Naive B cell (primary cell): ENCODE data around the gene DOK3. TPM values are rescaled to one million over a fixed set of nuclear protein-coding genes. Genes with fewer than 3 reads are reported as not detected.

Experiments used
- ATAC-seq, 2 donors: fragments of 150-1000 bp; cut with Tn5 transposase; 2 replicates each; pipeline ENCODE4 v1.10.0; 2021; ENCODE audit warnings: low read depth in 2 of 2, mild to moderate bottlenecking in 2 of 2, moderate library complexity in 2 of 2
- DNase-seq: peaks from one replicate; pipeline ENCODE4 v3.0.0; 2022
- H3K27ac Mint-ChIP-seq, 6 donors: one replicate each; pipeline ENCODE4 v1.8.0; 2020 to 2022; ENCODE audit warnings: mild to moderate bottlenecking in 6 of 6, mixed read lengths in 6 of 6, moderate library complexity in 5 of 6, inconsistent platforms in 2 of 6
- H3K27me3 Mint-ChIP-seq, 3 donors: one replicate each; pipeline ENCODE4 v1.8.0; 2021 to 2022; ENCODE audit warnings: mixed read lengths in 3 of 3, mild to moderate bottlenecking in 1 of 3
- H3K36me3 Mint-ChIP-seq, 2 donors: one replicate each; pipeline ENCODE4 v1.8.0; 2020 to 2022; ENCODE audit warnings: mixed read lengths in 2 of 2, inconsistent platforms in 1 of 2, mild to moderate bottlenecking in 1 of 2
- H3K4me1 Mint-ChIP-seq, 3 donors: one replicate each; pipeline ENCODE4 v1.8.0; 2020 to 2022; ENCODE audit warnings: mixed read lengths in 3 of 3, inconsistent platforms in 1 of 3, mild to moderate bottlenecking in 1 of 3, moderate library complexity in 1 of 3
- H3K4me3 Mint-ChIP-seq, 8 donors: one replicate each; pipeline ENCODE4 v1.8.0; 2020 to 2022; ENCODE audit warnings: mild to moderate bottlenecking in 8 of 8, mixed read lengths in 8 of 8, moderate library complexity in 8 of 8, inconsistent platforms in 2 of 8
- H3K9me3 Mint-ChIP-seq, 7 donors: one replicate each; pipeline ENCODE4 v1.8.0; 2020 to 2022; ENCODE audit warnings: mixed read lengths in 7 of 7, mild to moderate bottlenecking in 5 of 7, inconsistent platforms in 2 of 7, moderate library complexity in 1 of 7
- polyA plus RNA-seq, 6 donors: library from polyadenylated mRNA; unstranded; fragments of 300-500 nt; fragmentation: Illumina TruSeq; gene quantifications; one replicate each; pipeline ENCODE4 v1.2.3, GENCODE V29; 2021; ENCODE audit warnings: low read depth in 6 of 6

Gene DOK3
- 10 to 100 TPM; 12.7 to 47.7 (median 38.1) TPM for polyA plus RNA-seq

GRCh38 chr5:177509381-177509951, at the start of gene DOK3:
Gene DOK3 (minus strand): TSS chr5:177509826. CDS start chr5:177509540, 286 bp downstream.
- peak; percentile 17 to 24 for ATAC-seq
- Mint-ChIP-seq H3K4me1 (peaks cover 59 to 68% (median 66%) of the 10 kb centered on the region in 3 donors), H3K4me3 (peak within 1 kb of the TSS; percentile 91 to 98 (median 95)), H3K27ac (peak within 1 kb of the TSS; percentile 95 to 99 (median 98)), H3K27me3 (no peaks in the 10 kb centered on the region), H3K36me3 (peaks cover 17 to 22% of the 10 kb centered on the region in 2 donors), H3K9me3 (peaks cover 0 to 1% (median 0%) of the 10 kb centered on the region in 7 donors)
- peak; percentile 67 for DNase-seq

DNA sequence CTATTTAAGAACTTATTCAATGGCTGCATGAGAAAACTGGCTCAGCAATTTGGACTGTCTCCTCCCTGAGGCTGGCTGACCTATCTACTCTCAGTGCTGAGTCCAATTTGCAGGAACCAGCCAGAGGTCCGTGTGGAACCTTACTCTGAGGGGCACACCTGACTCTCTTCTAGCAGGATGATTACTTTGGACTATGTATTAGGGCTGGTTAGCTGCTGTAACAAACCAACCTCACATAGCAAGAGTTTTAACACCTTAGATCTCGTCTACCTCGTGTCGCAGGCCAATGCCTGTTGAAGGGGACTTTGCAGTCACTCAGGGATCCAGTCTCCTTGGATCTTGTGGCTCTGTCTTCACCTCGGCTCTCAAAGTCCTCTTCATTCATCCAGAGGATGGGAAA, 48.2 kb upstream of the DOK3 start:
- H3K4me1 Mint-ChIP-seq = peaks cover 14 to 18% (median 16%) of the 10 kb centered on the region in 3 donors
- H3K4me3 Mint-ChIP-seq = peak overlapping the region in 1 of 8 donors; percentile 73
- H3K27ac Mint-ChIP-seq = no peak overlapping the region
- DNase-seq (no peak), ATAC-seq (no peak)
- peaks cover 0 to 2% (median 0%) of the 10 kb centered on the region in 7 donors for H3K9me3 Mint-ChIP-seq
- H3K36me3 Mint-ChIP-seq = no peaks in the 10 kb centered on the region
- no peaks in the 10 kb centered on the region for H3K27me3 Mint-ChIP-seq

DNA sequence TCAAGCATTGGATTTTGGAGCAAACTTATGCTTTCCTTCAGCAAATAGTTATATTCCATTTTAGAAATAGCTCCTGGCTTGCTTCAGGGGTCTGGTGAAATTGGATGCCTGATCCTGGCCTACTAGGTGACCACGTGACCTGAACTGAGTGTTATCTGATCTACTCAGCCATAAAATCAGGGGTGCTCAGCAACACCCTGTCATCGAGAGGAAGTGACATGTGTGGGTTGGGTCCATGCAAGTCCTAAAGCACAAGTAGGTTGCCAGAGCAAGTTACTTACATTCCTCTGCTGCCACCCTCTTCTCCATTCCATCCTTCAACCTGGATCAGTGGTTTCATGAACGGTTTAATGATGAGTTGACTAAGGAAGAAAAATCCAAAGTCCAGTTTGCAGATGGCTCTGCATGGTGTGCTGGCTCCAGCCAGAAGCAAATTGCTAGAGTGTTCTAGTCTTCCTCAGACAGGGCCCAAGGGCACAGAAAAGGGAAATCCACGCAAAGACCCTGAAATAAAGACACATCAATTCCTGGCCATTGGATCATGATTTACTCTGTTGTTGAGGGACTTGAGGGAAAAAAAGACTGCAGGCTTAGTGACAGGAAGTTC, 47.5 kb upstream of the DOK3 start:
- H3K4me1 Mint-ChIP-seq = peaks cover 19 to 23% (median 22%) of the 10 kb centered on the region in 3 donors
- H3K9me3 Mint-ChIP-seq = peaks cover 0 to 2% (median 0%) of the 10 kb centered on the region in 7 donors
- H3K36me3 Mint-ChIP-seq = no peaks in the 10 kb centered on the region
- H3K4me3 Mint-ChIP-seq = peak overlapping the region in 1 of 8 donors; percentile 73
- no peak for ATAC-seq
- no peak for DNase-seq
- H3K27me3 Mint-ChIP-seq = no peaks in the 10 kb centered on the region
- peak overlapping the region in 1 of 6 donors; percentile 72 for H3K27ac Mint-ChIP-seq

DNA sequence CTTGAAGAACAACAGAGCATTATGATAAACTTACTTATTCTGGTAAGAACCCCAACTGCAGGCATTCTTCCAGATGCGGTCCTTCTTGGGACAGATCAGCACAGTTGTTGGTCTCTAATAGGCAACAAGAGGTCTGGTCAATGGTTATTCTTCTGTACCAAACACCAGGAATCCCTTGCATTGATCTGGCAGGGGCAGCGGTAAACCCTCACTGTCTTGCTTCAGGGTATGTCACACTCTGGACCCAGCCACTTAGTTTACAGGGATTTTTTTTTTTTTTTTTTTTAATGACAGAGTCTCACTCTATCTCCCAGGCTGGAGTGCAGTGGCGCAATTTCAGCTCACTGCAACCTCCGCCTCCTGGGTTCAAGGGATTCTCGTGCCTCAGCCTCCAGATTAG, 46.0 kb upstream of the DOK3 start:
- DNase-seq = no peak
- Mint-ChIP-seq H3K27ac (no peak overlapping the region), H3K9me3 (no peaks in the 10 kb centered on the region), H3K4me3 (peak overlapping the region in 5 of 8 donors; percentile 83 to 95 (median 90)), H3K36me3 (no peaks in the 10 kb centered on the region), H3K4me1 (peaks cover 22 to 29% (median 26%) of the 10 kb centered on the region in 3 donors), H3K27me3 (no peaks in the 10 kb centered on the region)
- ATAC-seq = no peak

GRCh38 chr5:177555228-177555627, 45.6 kb upstream of the DOK3 start:
- H3K27ac Mint-ChIP-seq = peak overlapping the region in 1 of 6 donors; percentile 88
- peak overlapping the region; percentile 15 to 95 (median 90) for H3K4me3 Mint-ChIP-seq
- ATAC-seq = no peak
- no peaks in the 10 kb centered on the region for H3K36me3 Mint-ChIP-seq
- no peaks in the 10 kb centered on the region for H3K9me3 Mint-ChIP-seq
- peaks cover 24 to 32% (median 30%) of the 10 kb centered on the region in 3 donors for H3K4me1 Mint-ChIP-seq
- no peaks in the 10 kb centered on the region for H3K27me3 Mint-ChIP-seq
- DNase-seq = no peak

- peak within 1 kb of the TSS; percentile 69 to 91 (median 84) for H3K27ac Mint-ChIP-seq
- DNase-seq (peak; percentile 93), ATAC-seq (peak; percentile 94 to 96)
- peak within 1 kb of the TSS; percentile 83 to 95 (median 92) for H3K4me3 Mint-ChIP-seq
- H3K4me1 Mint-ChIP-seq = peaks cover 26 to 38% (median 33%) of the 10 kb centered on the region in 3 donors
- no peaks in the 10 kb centered on the region for H3K9me3 Mint-ChIP-seq
- no peaks in the 10 kb centered on the region for H3K36me3 Mint-ChIP-seq
- H3K27me3 Mint-ChIP-seq = no peaks in the 10 kb centered on the region
Observed at GRCh38 chr5:177554474-177555111, 45.0 kb upstream of the DOK3 start, which contains the start of gene FAM193B. Gene FAM193B (minus strand): TSS chr5:177554563. CDS start chr5:177554458, 105 bp downstream.

DNA sequence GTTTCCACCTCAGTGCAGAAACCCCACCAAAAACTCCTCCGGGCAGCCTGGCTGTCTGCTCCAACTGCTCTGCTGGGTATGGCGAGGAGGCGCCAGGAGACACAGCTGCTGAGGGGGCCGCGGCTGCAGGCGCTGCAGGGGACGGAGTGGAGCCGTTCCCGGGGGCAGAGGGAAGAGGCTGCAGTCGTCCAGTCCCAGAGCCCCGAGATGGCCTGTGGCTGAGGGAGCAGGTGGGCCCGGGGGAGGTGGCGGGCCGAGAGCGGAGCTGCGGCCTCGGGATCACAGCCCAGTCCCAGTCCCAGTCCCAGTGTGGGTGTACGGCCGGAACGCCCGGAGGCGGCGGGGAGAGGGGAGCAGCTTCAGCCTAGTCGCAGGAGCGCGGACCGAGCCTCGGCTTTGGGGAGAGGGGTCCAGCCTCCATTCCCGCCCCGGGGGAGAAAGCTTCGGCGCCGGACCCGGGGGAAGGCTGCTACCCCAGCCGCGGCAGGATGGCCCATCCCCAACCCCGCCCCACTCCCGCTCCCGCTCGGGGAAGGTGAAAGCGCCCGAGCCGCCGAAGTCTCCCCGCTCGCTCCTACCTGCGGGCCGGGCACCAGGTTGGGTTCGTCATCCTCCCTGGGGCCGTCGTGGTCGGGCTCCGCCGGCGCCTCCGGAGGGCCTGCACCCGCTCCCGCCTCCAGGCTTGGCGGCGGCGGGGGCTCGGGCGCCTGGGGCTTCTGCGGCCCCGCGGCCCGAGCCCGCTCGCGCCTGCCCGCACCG, 44.2 kb upstream of the DOK3 start:
- ATAC-seq = peak; percentile 44 to 48
- Mint-ChIP-seq H3K27ac (peak overlapping the region in 3 of 6 donors; percentile 42 to 80 (median 65)), H3K36me3 (no peaks in the 10 kb centered on the region), H3K27me3 (no peaks in the 10 kb centered on the region), H3K4me1 (peaks cover 28 to 42% (median 35%) of the 10 kb centered on the region in 3 donors), H3K4me3 (peak overlapping the region; percentile 79 to 94 (median 86)), H3K9me3 (no peaks in the 10 kb centered on the region)
- DNase-seq = peak; percentile 4

DNA sequence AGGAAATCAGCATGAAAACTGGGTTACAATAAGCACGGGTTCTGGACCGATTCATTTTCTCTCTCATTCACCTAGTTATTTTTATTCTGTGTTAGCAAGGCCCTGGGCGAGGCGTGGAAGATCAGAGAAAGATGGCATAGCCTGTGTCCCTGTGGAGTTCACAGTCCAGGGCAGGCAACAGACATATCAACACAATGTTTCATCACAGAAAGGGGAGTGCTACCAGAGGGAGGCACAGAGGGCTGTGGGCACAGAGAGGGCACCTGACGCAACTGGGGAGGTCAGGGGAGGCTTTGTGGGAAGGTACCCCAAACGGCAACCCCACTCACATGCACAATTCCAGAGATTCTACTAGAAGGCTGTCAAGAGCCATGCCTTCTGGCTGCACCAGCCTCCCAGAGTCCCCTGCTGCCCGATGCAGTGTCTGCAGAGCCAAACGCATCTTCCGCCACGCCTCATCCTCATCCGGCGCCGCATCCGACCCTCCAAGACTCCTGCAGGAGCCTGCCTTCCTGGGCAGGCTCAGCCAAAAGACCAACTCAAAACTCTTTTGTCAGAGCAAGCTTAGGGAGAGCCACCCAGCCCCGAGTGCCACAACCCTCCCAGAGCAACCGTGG, 43.3 kb upstream of the DOK3 start:
- ATAC-seq (no peak), DNase-seq (no peak)
- H3K9me3 Mint-ChIP-seq = no peaks in the 10 kb centered on the region
- H3K36me3 Mint-ChIP-seq = no peaks in the 10 kb centered on the region
- peak overlapping the region in 5 of 6 donors; percentile 1 to 72 (median 28) for H3K27ac Mint-ChIP-seq
- peaks cover 34 to 51% (median 43%) of the 10 kb centered on the region in 3 donors for H3K4me1 Mint-ChIP-seq
- no peaks in the 10 kb centered on the region for H3K27me3 Mint-ChIP-seq
- H3K4me3 Mint-ChIP-seq = peak overlapping the region; percentile 78 to 94 (median 86)

DNA sequence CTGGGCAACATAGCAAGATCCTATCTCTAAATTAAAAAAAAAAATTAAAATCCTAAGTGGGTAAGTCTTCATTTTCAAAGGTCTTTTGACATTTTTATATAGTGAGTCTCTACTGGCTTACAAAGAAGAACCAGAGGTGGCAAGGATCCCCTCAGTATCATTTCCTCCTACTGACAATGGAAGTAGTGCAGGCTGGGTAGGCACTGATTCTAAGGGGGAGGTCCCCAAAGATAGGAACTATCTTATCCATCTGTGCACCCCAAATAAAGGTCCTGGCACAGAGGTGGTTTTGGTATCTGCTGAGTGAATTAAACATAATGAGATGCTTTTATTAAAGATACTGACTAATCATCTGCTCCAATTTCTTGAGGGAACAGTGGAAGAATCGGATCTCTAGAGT, 40.5 kb upstream of the DOK3 start:
- no peaks in the 10 kb centered on the region for H3K27me3 Mint-ChIP-seq
- H3K4me3 Mint-ChIP-seq = peak overlapping the region in 2 of 8 donors; percentile 11 to 83
- peaks cover 45 to 56% (median 50%) of the 10 kb centered on the region in 3 donors for H3K4me1 Mint-ChIP-seq
- peak; percentile 22 for DNase-seq
- H3K9me3 Mint-ChIP-seq = no peaks in the 10 kb centered on the region
- H3K36me3 Mint-ChIP-seq = no peaks in the 10 kb centered on the region
- peak; percentile 45 to 51 for ATAC-seq
- peak overlapping the region in 4 of 6 donors; percentile 12 to 74 (median 34) for H3K27ac Mint-ChIP-seq

- Mint-ChIP-seq H3K4me3 (no peak overlapping the region), H3K9me3 (no peaks in the 10 kb centered on the region), H3K27me3 (no peaks in the 10 kb centered on the region), H3K4me1 (peaks cover 38 to 49% (median 48%) of the 10 kb centered on the region in 3 donors), H3K36me3 (no peaks in the 10 kb centered on the region), H3K27ac (peak overlapping the region in 3 of 6 donors; percentile 47 to 87 (median 62))
- DNase-seq (no peak), ATAC-seq (no peak)
Observed at GRCh38 chr5:177548495-177548894, 38.9 kb upstream of the DOK3 start.

DNA sequence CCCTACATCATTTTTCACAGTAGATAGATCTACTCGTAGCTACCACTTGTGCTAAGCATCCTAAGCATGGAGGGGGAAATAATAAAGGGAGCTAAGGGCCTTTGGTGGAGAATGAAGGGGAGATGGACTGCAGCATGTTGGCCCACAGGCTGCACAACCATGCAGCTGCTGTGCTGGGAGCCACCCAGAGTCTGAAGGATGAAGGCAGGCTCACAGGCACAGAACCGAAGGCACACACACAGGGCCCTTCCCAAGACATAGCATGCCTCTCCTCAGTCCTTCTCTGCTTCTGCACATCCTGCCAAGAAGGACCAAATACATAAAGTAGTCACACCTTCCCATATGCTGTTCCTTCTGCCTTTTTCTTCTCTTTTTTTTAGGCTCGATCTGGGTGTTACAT, 38.1 kb upstream of the DOK3 start:
- no peaks in the 10 kb centered on the region for H3K27me3 Mint-ChIP-seq
- H3K4me1 Mint-ChIP-seq = peaks cover 31 to 42% (median 42%) of the 10 kb centered on the region in 3 donors
- no peak overlapping the region for H3K27ac Mint-ChIP-seq

GRCh38 chr5:177546258-177546741, 36.7 kb upstream of the DOK3 start:
- Mint-ChIP-seq H3K27ac (no peak overlapping the region), H3K36me3 (no peaks in the 10 kb centered on the region), H3K4me1 (peaks cover 23 to 37% (median 35%) of the 10 kb centered on the region in 3 donors), H3K27me3 (no peaks in the 10 kb centered on the region), H3K4me3 (no peak overlapping the region), H3K9me3 (no peaks in the 10 kb centered on the region)
- DNase-seq (no peak), ATAC-seq (no peak)

More for the DNA sequence above, 38.1 kb upstream of the DOK3 start:
- ATAC-seq = no peak
- no peaks in the 10 kb centered on the region for H3K9me3 Mint-ChIP-seq
- DNase-seq = no peak
- no peaks in the 10 kb centered on the region for H3K36me3 Mint-ChIP-seq
- H3K4me3 Mint-ChIP-seq = no peak overlapping the region
